H9 (cell line): ENCODE data around the gene JPT2. TPM values are rescaled to one million over a fixed set of nuclear protein-coding genes. Genes with fewer than 3 reads are reported as not detected.

Source experiments
- DNase-seq: peaks from one replicate; pipeline ENCODE4 v3.0.0-alpha.2; 2017
- H2AFZ ChIP-seq: one replicate; pipeline ENCODE4 v1.6.1; 2013; ENCODE audit warnings: mild to moderate bottlenecking, low read length, control low read depth, moderate library complexity
- H2AK5ac ChIP-seq: 2 replicates; pipeline ENCODE4 v1.6.1; 2013; ENCODE audit warnings: low read length, control low read depth, mixed read lengths; ENCODE audit not compliant: insufficient read length
- H2BK120ac ChIP-seq: one replicate; pipeline ENCODE4 v1.6.1; 2013; ENCODE audit warnings: low read depth, mild to moderate bottlenecking, low read length, control low read depth, inconsistent platforms; ENCODE audit not compliant: poor library complexity, severe bottlenecking
- H2BK12ac ChIP-seq: 2 replicates; pipeline ENCODE4 v1.6.1; 2013; ENCODE audit warnings: low read length, control low read depth, mixed read lengths, low read depth; ENCODE audit not compliant: insufficient read length
- H2BK15ac ChIP-seq: 2 replicates; pipeline ENCODE4 v1.6.1; 2013; ENCODE audit warnings: low read depth, low read length, control low read depth
- H2BK20ac ChIP-seq: one replicate; pipeline ENCODE4 v1.6.1; 2013; ENCODE audit warnings: low read depth, mild to moderate bottlenecking, low read length, control low read depth, inconsistent platforms; ENCODE audit not compliant: poor library complexity, severe bottlenecking
- H2BK5ac ChIP-seq: 2 replicates; pipeline ENCODE4 v1.6.1; 2013; ENCODE audit warnings: low read length, control low read depth, mixed read lengths; ENCODE audit not compliant: insufficient read length
- H3K14ac ChIP-seq: 2 replicates; pipeline ENCODE4 v1.6.1; 2013; ENCODE audit warnings: low read length, control low read depth; ENCODE audit not compliant: insufficient read depth
- H3K18ac ChIP-seq: 2 replicates; pipeline ENCODE4 v1.6.1; 2013; ENCODE audit warnings: low read depth, mild to moderate bottlenecking, mixed read lengths, low read length, control low read depth; ENCODE audit not compliant: insufficient read length
- H3K23ac ChIP-seq: 2 replicates; pipeline ENCODE4 v1.6.1; 2013; ENCODE audit warnings: low read length, control low read depth, mixed read lengths, low read depth; ENCODE audit not compliant: insufficient read length
- H3K23me2 ChIP-seq: 2 replicates; pipeline ENCODE4 v1.6.1; 2013; ENCODE audit warnings: low read depth, mild to moderate bottlenecking, mixed read lengths, low read length, control low read depth; ENCODE audit not compliant: insufficient read length, poor library complexity, severe bottlenecking
- H3K27ac ChIP-seq: 2 replicates; pipeline ENCODE4 v1.5.1; 2013; ENCODE audit warnings: low read length, control low read depth, mixed read lengths, low read depth; ENCODE audit not compliant: insufficient read length
- H3K27me3 ChIP-seq: 2 replicates; pipeline ENCODE4 v1.6.1; 2013; ENCODE audit warnings: low read length, control low read depth, inconsistent platforms; ENCODE audit not compliant: insufficient read depth
- H3K4ac ChIP-seq: 2 replicates; pipeline ENCODE4 v1.6.1; 2013; ENCODE audit warnings: low read depth, mild to moderate bottlenecking, control low read depth, inconsistent platforms, low read length, moderate library complexity
- H3K4me1 ChIP-seq: 2 replicates; pipeline ENCODE4 v1.6.1; 2013; ENCODE audit warnings: low read length, control low read depth, inconsistent platforms; ENCODE audit not compliant: insufficient read depth
- H3K4me2 ChIP-seq: 2 replicates; pipeline ENCODE4 v1.6.1; 2013; ENCODE audit warnings: low read length, control low read depth, mixed read lengths; ENCODE audit not compliant: insufficient read length, insufficient read depth
- H3K56ac ChIP-seq: 2 replicates; pipeline ENCODE4 v1.6.1; 2013; ENCODE audit warnings: low read depth, mild to moderate bottlenecking, mixed read lengths, low read length, control low read depth; ENCODE audit not compliant: insufficient read length
- H3K79me1 ChIP-seq: 2 replicates; pipeline ENCODE4 v1.6.1; 2013; ENCODE audit warnings: low read depth, mild to moderate bottlenecking, moderate library complexity, low read length, control low read depth, inconsistent platforms; ENCODE audit not compliant: insufficient read depth, poor library complexity, severe bottlenecking
- H3K79me2 ChIP-seq: 2 replicates; pipeline ENCODE4 v1.6.1; 2013; ENCODE audit warnings: low read length, control low read depth, inconsistent platforms; ENCODE audit not compliant: insufficient read depth
- H3K9ac ChIP-seq: 2 replicates; pipeline ENCODE4 v1.6.1; 2013; ENCODE audit warnings: low read length, control low read depth, mixed read lengths; ENCODE audit not compliant: insufficient read length; ENCODE audit errors: extremely low read depth
- H3K9me3 ChIP-seq: one replicate; pipeline ENCODE4 v1.6.1; 2013; ENCODE audit warnings: low read depth, low read length, inconsistent platforms; ENCODE audit not compliant: control insufficient read depth
- H3T11ph ChIP-seq: one replicate; pipeline ENCODE4 v1.6.1; 2013; ENCODE audit warnings: mild to moderate bottlenecking, low read length, control low read depth, inconsistent platforms
- H4K20me1 ChIP-seq: one replicate; pipeline ENCODE4 v1.6.1; 2013; ENCODE audit not compliant: control insufficient read depth, insufficient read length, insufficient read depth
- H4K5ac ChIP-seq: 2 replicates; pipeline ENCODE4 v1.6.1; 2013; ENCODE audit warnings: low read depth, mild to moderate bottlenecking, mixed read lengths, low read length, control low read depth; ENCODE audit not compliant: insufficient read length
- H4K8ac ChIP-seq: replicated peaks from 2 replicates; pipeline ENCODE4 v1.6.1; 2013; ENCODE audit warnings: low read length, control low read depth, mixed read lengths, low read depth; ENCODE audit not compliant: insufficient read length
- H4K91ac ChIP-seq: 2 replicates; pipeline ENCODE4 v1.6.1; 2013; ENCODE audit warnings: low read depth, mild to moderate bottlenecking, moderate library complexity, mixed read lengths, low read length, control low read depth; ENCODE audit not compliant: insufficient read length
- H3K27ac Mint-ChIP-seq, 3 experiments: 2 replicates in 2 of 3; 3 replicates in 1 of 3; pipeline ENCODE4 v1.8.0; 2020 to 2021; ENCODE audit warnings: mixed read lengths in 3 of 3, mild to moderate bottlenecking in 1 of 3, moderate library complexity in 1 of 3
- H3K27me3 Mint-ChIP-seq: 2 replicates; pipeline ENCODE4 v1.8.0; 2021; ENCODE audit warnings: low read depth, mild to moderate bottlenecking, moderate library complexity, mixed read lengths
- H3K36me3 Mint-ChIP-seq, 3 experiments: 2 replicates in 2 of 3; 3 replicates in 1 of 3; pipeline ENCODE4 v1.8.0; 2020 to 2021; ENCODE audit warnings: low read depth in 3 of 3, mixed read lengths in 3 of 3; ENCODE audit not compliant: insufficient read depth in 1 of 3
- H3K4me1 Mint-ChIP-seq, 2 experiments: 2 replicates each; pipeline ENCODE4 v1.8.0; 2020; ENCODE audit warnings: mixed read lengths in 2 of 2
- H3K4me3 Mint-ChIP-seq, 2 experiments: 2 replicates in 1 of 2; 3 replicates in 1 of 2; pipeline ENCODE4 v1.8.0; 2020 to 2021; ENCODE audit warnings: mild to moderate bottlenecking in 2 of 2, mixed read lengths in 2 of 2, moderate library complexity in 1 of 2
- H3K9me3 Mint-ChIP-seq, 2 experiments: 2 replicates in 1 of 2; 3 replicates in 1 of 2; pipeline ENCODE4 v1.8.0; 2020; ENCODE audit warnings: mild to moderate bottlenecking in 2 of 2, mixed read lengths in 2 of 2, moderate library complexity in 1 of 2
- WGBS: extraction: QIAGEN DNeasy Blood & Tissue Kit; methylation state at CpG from one replicate; pipeline ENCODE4 v1.1.7; 2013; ENCODE audit warnings: missing lambda C conversion rate, low lambda C conversion rate, mixed read lengths; ENCODE audit not compliant: insufficient read length; ENCODE audit errors: extremely low coverage; 5-methylcytosine and 5-hydroxymethylcytosine counted together
- total RNA-seq: library from RNA; stranded (reverse); gene quantifications from 2 replicates; pipeline ENCODE4 v1.2.1, GENCODE V29; 2021
- TF ChIP-seq, protein P1 (sequence below): fragments of 200-600 bp; sonication (generic); conservative IDR thresholded peaks from 3 replicates; pipeline ENCODE4 v1.8.0; 2021; ENCODE audit warnings: antibody characterized with exemption, mild to moderate bottlenecking

JPT2 gene
- total RNA-seq, 1 experiment from 2014 or later: 206 TPM

GRCh38 chr16:1670371-1670770 lies 7.7 kb upstream of the JPT2 start:
- Histone ChIP-seq H3K23ac (no peak overlapping the region), H4K5ac (no peak overlapping the region), H4K91ac (no peak overlapping the region), H4K20me1 (no peaks in the 10 kb centered on the region), H2BK20ac (no peak overlapping the region), H3K9me3 (no peaks in the 10 kb centered on the region), H3K79me2 (no peaks in the 10 kb centered on the region), H2BK12ac (no peak overlapping the region), H3K4me2 (no peak overlapping the region), H3K27ac (no peak overlapping the region), H2BK5ac (no peak overlapping the region), H2AFZ (no peak overlapping the region), H2BK120ac (no peak overlapping the region), H3K23me2 (no peaks in the 10 kb centered on the region), H4K8ac (no peak overlapping the region), H3K4ac (no peak overlapping the region), H3K4me1 (no peaks in the 10 kb centered on the region), H2BK15ac (no peak overlapping the region), H3K9ac (no peak overlapping the region), H3K56ac (no peak overlapping the region), H2AK5ac (no peak overlapping the region), H3K79me1 (no peaks in the 10 kb centered on the region), H3K14ac (no peak overlapping the region), H3T11ph (no peak overlapping the region), H3K18ac (no peak overlapping the region), H3K27me3 (no peaks in the 10 kb centered on the region)
- no peak overlapping the region for H3K27ac Mint-ChIP-seq
- WGBS: no CpG with 5 or more reads among the region's 19 CpGs
- peaks cover 42 to 97% (median 85%) of the 10 kb centered on the region in 3 experiments; a peak in 6 of 7 replicates for H3K36me3 Mint-ChIP-seq
- TF ChIP-seq, protein P1, sequence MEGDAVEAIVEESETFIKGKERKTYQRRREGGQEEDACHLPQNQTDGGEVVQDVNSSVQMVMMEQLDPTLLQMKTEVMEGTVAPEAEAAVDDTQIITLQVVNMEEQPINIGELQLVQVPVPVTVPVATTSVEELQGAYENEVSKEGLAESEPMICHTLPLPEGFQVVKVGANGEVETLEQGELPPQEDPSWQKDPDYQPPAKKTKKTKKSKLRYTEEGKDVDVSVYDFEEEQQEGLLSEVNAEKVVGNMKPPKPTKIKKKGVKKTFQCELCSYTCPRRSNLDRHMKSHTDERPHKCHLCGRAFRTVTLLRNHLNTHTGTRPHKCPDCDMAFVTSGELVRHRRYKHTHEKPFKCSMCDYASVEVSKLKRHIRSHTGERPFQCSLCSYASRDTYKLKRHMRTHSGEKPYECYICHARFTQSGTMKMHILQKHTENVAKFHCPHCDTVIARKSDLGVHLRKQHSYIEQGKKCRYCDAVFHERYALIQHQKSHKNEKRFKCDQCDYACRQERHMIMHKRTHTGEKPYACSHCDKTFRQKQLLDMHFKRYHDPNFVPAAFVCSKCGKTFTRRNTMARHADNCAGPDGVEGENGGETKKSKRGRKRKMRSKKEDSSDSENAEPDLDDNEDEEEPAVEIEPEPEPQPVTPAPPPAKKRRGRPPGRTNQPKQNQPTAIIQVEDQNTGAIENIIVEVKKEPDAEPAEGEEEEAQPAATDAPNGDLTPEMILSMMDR: no peak
- H3K9me3 Mint-ChIP-seq: no peaks in the 10 kb centered on the region; a peak in 1 of 5 replicates
- no peak overlapping the region for H3K4me3 Mint-ChIP-seq
- H3K27me3 Mint-ChIP-seq: no peaks in the 10 kb centered on the region
- no peaks in the 10 kb centered on the region for H3K4me1 Mint-ChIP-seq
- no peak for DNase-seq
